Lower leg skin (tissue), 4 donors: ENCODE data around the gene SHC1. TPM values are rescaled to one million over a fixed set of nuclear protein-coding genes. Genes with fewer than 3 reads are reported as not detected.

Experiments
- DNase-seq, 2 donors: peaks; one replicate each; pipeline ENCODE4 v3.0.0-alpha.2; 2019; ENCODE audit warnings: low spot score in 2 of 2
- H3K4me3 ChIP-seq: fragments of 200-600 bp; sonication (generic); 2 replicates; pipeline ENCODE4 v1.5.1; 2017; ENCODE audit warnings: mild to moderate bottlenecking, low read depth; ENCODE audit not compliant: poor library complexity, severe bottlenecking
- CTCF ChIP-seq, 3 donors: fragments of 450-650 bp; IDR thresholded peaks; one replicate each; pipeline ENCODE4 v1.5.1; 2016; ENCODE audit warnings: antibody characterized with exemption in 3 of 3, mild to moderate bottlenecking in 3 of 3, moderate library complexity in 2 of 3
- POLR2A ChIP-seq, 2 donors: fragments of 450-650 bp; IDR thresholded peaks; one replicate each; pipeline ENCODE4 v1.6.1; 2016 to 2017; ENCODE audit warnings: antibody characterized with exemption in 2 of 2, mild to moderate bottlenecking in 1 of 2, moderate library complexity in 1 of 2
- WGBS, 2 donors: methylation state at CpG; one replicate each; pipeline ENCODE4 v1.1.5; 2018; 5-methylcytosine and 5-hydroxymethylcytosine counted together
- intact Hi-C: fragments of 100-400 bp; cut with DNase I; formaldehyde crosslinking; loops from one replicate; pipeline ENCODE4 v1.15.0; 2023; ENCODE audit warnings: low total_unique reads
- total RNA-seq, 4 donors: library from RNA; depleted of rRNA; stranded (reverse); fragments of >200 nt; gene quantifications; one replicate each; pipeline ENCODE4 v1.1.0, GENCODE V29; 2016

SHC1 gene
- total RNA-seq, 4 donors from 2014 or later, result 45.4 to 68.9 (median 66.4) TPM

DNA sequence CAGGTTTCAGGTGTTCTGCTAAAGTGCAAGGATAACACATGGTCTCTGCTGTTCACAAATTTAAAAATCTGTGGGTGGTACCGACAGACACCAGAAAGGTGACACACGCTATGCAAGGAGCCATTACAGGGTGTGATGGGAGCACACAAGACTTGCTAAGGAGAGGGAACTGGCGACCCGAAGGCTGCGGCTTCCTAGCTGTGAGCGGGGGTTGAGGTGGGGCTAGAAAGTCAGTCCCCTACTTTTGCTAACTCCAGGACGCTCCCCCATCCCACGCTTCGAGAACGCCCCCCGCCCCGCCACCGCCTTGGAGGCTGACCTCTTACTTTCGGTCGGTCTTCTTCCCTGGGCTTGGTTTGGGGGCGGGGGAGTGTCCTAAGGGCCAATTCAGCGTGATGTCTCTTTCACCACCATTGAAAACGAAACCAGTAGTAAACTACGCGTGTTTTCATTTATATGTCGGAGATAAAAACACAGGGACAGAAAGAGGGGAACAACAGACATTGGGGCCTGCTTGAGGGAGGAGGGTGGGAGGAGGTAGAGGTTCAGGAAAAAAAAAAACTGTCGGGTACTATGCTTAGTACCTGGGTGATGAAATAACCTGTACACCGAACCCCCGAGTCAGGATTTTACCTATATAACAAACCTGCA is 5.0 kb upstream of the SHC1 start:
- H3K4me3 ChIP-seq, result peak overlapping the region; percentile 37
- intact Hi-C loops, result no loop called here
- no peak for TF ChIP-seq CTCF (IDR thresholded peaks at IDR 0.05)
- no peak for TF ChIP-seq POLR2A (IDR thresholded peaks at IDR 0.05)
- WGBS, 2 donors, result 0 to 1% methylated on average over 24 of the region's 24 CpGs
- DNase-seq, result peak; percentile 61 to 94

GRCh38 chr1:154974808-154975408 is 4.4 kb upstream of the SHC1 start:
- peak overlapping the region; percentile 37 for H3K4me3 ChIP-seq
- intact Hi-C loops, result no loop called here
- WGBS, 2 donors, result 0% methylated on average over 30 of the region's 30 CpGs
- peak; percentile 95 to 99 for DNase-seq
- no peak for TF ChIP-seq POLR2A (IDR thresholded peaks at IDR 0.05)
- TF ChIP-seq CTCF (IDR thresholded peaks at IDR 0.05), result no peak

DNA sequence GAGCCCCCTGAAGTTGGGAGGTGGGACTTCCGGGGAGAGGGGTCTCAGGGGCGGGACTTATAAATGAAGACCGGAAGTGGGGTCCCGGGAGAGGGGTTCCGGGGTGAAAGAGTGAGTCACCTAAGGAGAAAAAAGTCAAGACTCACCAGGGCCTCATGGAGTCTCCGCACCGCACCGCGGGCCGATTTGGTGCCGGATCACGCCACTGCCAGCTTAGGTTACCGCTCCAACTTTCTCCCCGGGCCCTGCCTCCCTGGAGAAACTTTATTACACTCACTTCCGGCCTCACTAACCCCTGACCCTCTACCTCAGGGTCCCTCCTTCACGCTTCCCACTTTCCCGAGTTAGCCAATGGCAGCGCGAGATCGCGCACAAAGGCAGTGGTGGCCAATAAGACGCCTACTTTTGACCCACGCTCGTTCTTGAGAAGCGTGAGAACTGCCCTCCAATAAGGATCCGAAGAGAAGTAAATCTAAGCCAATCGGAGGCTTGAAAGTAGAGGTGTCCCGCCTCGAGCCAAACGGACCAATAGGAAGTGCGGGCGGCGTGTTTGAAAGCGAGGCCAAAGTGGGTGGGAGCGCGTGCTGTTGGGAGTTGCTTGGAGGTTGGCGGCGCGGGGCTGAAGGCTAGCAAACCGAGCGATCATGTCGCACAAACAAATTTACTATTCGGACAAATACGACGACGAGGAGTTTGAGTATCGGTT is 3.7 kb upstream of the SHC1 start, which contains the start of gene CKS1B:
Gene CKS1B, plus strand, starts transcription at position 580 of the 706 bp plus-strand sequence. Its CDS starts 65 bp downstream, at position 645.
- WGBS, 2 donors, result 0% methylated on average over 47 of the region's 47 CpGs
- intact Hi-C loops, result no loop called here
- peak within 1 kb of the TSS; percentile 37 for H3K4me3 ChIP-seq
- no peak for TF ChIP-seq CTCF (IDR thresholded peaks at IDR 0.05)
- TF ChIP-seq POLR2A (IDR thresholded peaks at IDR 0.05), result no peak
- DNase-seq, result peak; percentile 99 to 100

- WGBS, 2 donors, result 3 to 4% methylated on average over 37 of the region's 37 CpGs
- H3K4me3 ChIP-seq, result peak overlapping the region; percentile 37
- peak; percentile 98 to 100 for DNase-seq
- intact Hi-C loops, result no loop called here
- TF ChIP-seq CTCF (IDR thresholded peaks at IDR 0.05), result no peak
- TF ChIP-seq POLR2A (IDR thresholded peaks at IDR 0.05), result no peak
Observed at GRCh38 chr1:154973344-154974101, 3.0 kb upstream of the SHC1 start.

DNA sequence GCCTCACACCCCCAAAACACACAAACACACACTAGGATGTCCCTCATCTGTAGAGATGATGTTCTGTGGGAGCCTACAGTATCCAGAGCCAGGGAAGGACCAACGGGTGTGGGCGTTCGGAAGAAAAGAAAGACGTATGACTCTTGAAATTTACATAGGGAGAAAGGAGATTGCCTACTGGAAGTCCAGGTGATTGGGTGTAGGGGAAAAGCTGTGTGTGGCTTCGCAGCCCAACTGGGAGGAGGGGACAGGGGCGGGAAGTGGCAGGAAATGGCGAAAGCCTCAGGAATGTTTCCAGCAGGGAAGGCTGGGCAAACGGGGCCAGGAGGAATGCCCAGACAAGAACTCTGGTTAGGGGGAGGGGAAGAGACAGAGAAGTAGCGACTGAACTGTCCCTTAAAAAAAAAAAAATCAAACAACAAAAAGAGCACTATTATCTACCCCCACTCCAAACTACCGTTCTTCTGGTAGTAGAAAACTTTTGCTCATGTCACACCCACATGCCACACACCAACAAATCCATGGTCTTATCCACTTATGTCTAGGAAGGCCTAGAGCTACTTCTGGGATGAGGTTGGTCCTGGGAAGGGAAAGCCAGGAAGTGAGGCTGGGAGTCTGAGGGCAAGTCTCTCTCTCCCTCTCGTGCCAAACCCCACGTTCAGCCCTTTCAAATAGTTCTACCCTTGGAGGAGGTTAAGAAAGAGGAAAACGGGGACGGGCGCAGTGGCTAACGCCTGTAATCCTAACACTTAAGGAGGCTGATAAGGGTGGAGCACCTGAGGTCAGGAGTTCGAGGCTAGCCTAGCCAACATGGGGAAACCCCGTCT is 2.2 kb upstream of the SHC1 start:
- DNase-seq, result peak; percentile 61 to 95
- TF ChIP-seq CTCF (IDR thresholded peaks at IDR 0.05), result no peak
- TF ChIP-seq POLR2A (IDR thresholded peaks at IDR 0.05), result no peak
- WGBS, 2 donors, result 11 to 18% methylated on average over 18 of the region's 18 CpGs
- intact Hi-C loops, result no loop called here
- no peak overlapping the region for H3K4me3 ChIP-seq
